Gastrocnemius medialis (tissue), 4 donors: ENCODE measurements around the gene CDC34. TPM values are rescaled to one million over a fixed set of nuclear protein-coding genes. Genes with fewer than 3 reads are reported as not detected.

ENCODE experiments used
- ATAC-seq, 2 donors: fragments of 150-250 bp; one replicate each; pipeline ENCODE4 v1.9.1; 2016
- DNase-seq, 2 donors: peaks; one replicate each; pipeline ENCODE4 v3.0.0-alpha.2; 2019
- H3K27ac ChIP-seq, 4 donors: fragments of 200-600 bp; sonication (generic); 1 replicate in 1 of 4; 2 replicates in 3 of 4; pipeline ENCODE4 v1.5.1; 2016 to 2018; ENCODE audit warnings: mild to moderate bottlenecking in 2 of 4, moderate library complexity in 1 of 4
- H3K27me3 ChIP-seq, 3 donors: fragments of 200-600 bp; sonication (generic) in 2 of 3; 1 replicate in 1 of 3; 2 replicates in 2 of 3; pipeline versions ENCODE4 v1.5.1 to v1.6.0; 2016 to 2019; ENCODE audit warnings: mild to moderate bottlenecking in 1 of 3, moderate library complexity in 1 of 3
- H3K36me3 ChIP-seq, 2 donors: fragments of 200-600 bp; sonication (generic) in 1 of 2; one replicate each; pipeline ENCODE4 v1.5.1; 2017 to 2018
- H3K4me1 ChIP-seq, 2 donors: fragments of 200-600 bp; sonication (generic) in 1 of 2; one replicate each; pipeline ENCODE4 v1.5.1; 2016 to 2017; ENCODE audit warnings: mild to moderate bottlenecking in 2 of 2
- H3K4me3 ChIP-seq, 4 donors: fragments of 200-600 bp; sonication (generic) in 3 of 4; 1 replicate in 1 of 4; 2 replicates in 3 of 4; pipeline ENCODE4 v1.5.1; 2016 to 2019; ENCODE audit warnings: mild to moderate bottlenecking in 2 of 4
- H3K9me3 ChIP-seq, 3 donors: fragments of 200-600 bp; sonication (generic) in 2 of 3; 1 replicate in 1 of 3; 2 replicates in 2 of 3; pipeline ENCODE4 v1.5.1; 2016 to 2019
- POLR2A ChIP-seq, 2 donors: fragments of 450-650 bp; IDR thresholded peaks; one replicate each; pipeline ENCODE4 v1.6.1; 2017; ENCODE audit warnings: antibody characterized with exemption in 2 of 2, mild to moderate bottlenecking in 2 of 2, moderate library complexity in 2 of 2
- in situ Hi-C, 4 donors: fragments of 200-750 bp; cut with MboI; loops; one replicate each; pipeline versions ENCODE4 v1.15.0 to v1.8.0; 2017; ENCODE audit warnings: low sequenced_read_pairs in 4 of 4
- intact Hi-C: fragments of 100-400 bp; cut with DNase I; formaldehyde crosslinking; loops from one replicate; pipeline ENCODE4 v1.15.1; 2023; ENCODE audit warnings: low total_unique reads
- total RNA-seq, 4 donors: library from RNA; depleted of rRNA; stranded (reverse); fragments of >200 nt; gene quantifications; one replicate each; pipeline versions ENCODE4 v1.1.0 to v1.2.3, GENCODE V29; 2016
- TF ChIP-seq, protein P1 (sequence below), 5 experiments: fragments of 450-650 bp in 3 of 5; fragments of 200-600 bp in 2 of 5; sonication (generic) in 2 of 5; IDR thresholded peaks in 4 of 5; conservative IDR thresholded peaks in 1 of 5; 1 replicate in 4 of 5; 2 replicates in 1 of 5; pipeline ENCODE4 v1.5.1; 2016 to 2019; ENCODE audit warnings: antibody characterized with exemption in 5 of 5, mild to moderate bottlenecking in 3 of 5, moderate library complexity in 3 of 5

Gene CDC34
- total RNA-seq, 4 donors from 2014 or later = 99.0 to 174 (median 138) TPM

DNA sequence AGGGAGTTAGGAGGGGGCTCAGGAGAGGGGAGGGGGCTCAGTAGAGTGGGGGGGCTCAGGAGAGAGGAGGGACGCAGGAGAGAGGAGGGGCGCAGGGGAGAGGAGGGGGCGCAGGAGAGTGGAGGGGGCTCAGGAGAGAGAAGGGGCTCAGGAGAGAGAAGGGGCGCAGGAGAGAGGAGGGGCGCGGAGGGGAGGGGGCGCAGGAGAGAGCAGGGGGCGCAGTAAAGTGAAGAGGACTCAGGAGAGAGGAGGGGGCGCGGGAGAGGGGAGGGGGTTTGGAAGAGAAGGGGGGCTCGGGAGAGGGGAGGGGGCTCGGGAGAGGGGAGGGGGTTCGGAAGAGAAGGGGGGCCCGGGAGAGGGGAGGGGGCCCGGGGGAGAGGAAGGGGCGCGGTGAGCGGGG lies 34.6 kb upstream of the CDC34 start:
- Histone ChIP-seq H3K36me3 (no peaks in the 10 kb centered on the region), H3K9me3 (no peaks in the 10 kb centered on the region), H3K27me3 (peaks cover 25 to 49% (median 42%) of the 10 kb centered on the region in 3 donors), H3K27ac (no peak overlapping the region), H3K4me1 (peaks cover 0 to 7% of the 10 kb centered on the region in 2 donors), H3K4me3 (no peak overlapping the region)
- no peak for ATAC-seq
- in situ Hi-C loops (no loop called here), intact Hi-C loops (no loop called here)
- TF ChIP-seq POLR2A (IDR thresholded peaks at IDR 0.05) = no peak
- TF ChIP-seq, protein P1, sequence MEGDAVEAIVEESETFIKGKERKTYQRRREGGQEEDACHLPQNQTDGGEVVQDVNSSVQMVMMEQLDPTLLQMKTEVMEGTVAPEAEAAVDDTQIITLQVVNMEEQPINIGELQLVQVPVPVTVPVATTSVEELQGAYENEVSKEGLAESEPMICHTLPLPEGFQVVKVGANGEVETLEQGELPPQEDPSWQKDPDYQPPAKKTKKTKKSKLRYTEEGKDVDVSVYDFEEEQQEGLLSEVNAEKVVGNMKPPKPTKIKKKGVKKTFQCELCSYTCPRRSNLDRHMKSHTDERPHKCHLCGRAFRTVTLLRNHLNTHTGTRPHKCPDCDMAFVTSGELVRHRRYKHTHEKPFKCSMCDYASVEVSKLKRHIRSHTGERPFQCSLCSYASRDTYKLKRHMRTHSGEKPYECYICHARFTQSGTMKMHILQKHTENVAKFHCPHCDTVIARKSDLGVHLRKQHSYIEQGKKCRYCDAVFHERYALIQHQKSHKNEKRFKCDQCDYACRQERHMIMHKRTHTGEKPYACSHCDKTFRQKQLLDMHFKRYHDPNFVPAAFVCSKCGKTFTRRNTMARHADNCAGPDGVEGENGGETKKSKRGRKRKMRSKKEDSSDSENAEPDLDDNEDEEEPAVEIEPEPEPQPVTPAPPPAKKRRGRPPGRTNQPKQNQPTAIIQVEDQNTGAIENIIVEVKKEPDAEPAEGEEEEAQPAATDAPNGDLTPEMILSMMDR (IDR thresholded peaks at IDR 0.05 in 4 of 5, conservative IDR thresholded peaks at IDR 0.05 in 1 of 5) = no peak
- DNase-seq = no peak

DNA sequence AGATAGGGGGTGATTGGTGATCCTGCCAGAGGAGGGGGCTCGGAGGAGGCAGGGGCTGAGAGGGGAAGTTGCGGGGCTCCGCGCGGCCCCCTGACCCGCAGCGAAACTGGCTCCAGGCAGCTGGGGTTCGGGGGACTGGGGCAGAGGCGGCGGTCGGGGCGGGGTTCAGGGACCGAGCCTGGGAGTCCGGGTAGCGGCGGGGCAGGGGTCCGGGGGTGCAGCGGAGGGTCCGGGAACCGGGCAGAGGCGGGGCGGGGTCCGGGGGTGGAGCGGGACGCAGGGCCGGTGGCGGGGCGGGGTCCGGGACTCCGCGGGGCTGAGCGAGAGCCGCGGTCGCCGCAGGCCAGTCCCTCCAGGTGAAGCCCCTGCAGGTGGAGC lies 34.1 kb upstream of the CDC34 start:
- no peak overlapping the region for H3K27ac ChIP-seq
- ATAC-seq = no peak
- no peaks in the 10 kb centered on the region for H3K9me3 ChIP-seq
- in situ Hi-C loops (no loop called here), intact Hi-C loops (no loop called here)
- peaks cover 25 to 49% (median 42%) of the 10 kb centered on the region in 3 donors for H3K27me3 ChIP-seq
- H3K4me1 ChIP-seq = peaks cover 0 to 7% of the 10 kb centered on the region in 2 donors
- H3K36me3 ChIP-seq = no peaks in the 10 kb centered on the region
- no peak for DNase-seq
- H3K4me3 ChIP-seq = no peak overlapping the region
- no peak for TF ChIP-seq POLR2A (IDR thresholded peaks at IDR 0.05)
- TF ChIP-seq, protein P1 (IDR thresholded peaks at IDR 0.05 in 4 of 5, conservative IDR thresholded peaks at IDR 0.05 in 1 of 5) = no peak

DNA sequence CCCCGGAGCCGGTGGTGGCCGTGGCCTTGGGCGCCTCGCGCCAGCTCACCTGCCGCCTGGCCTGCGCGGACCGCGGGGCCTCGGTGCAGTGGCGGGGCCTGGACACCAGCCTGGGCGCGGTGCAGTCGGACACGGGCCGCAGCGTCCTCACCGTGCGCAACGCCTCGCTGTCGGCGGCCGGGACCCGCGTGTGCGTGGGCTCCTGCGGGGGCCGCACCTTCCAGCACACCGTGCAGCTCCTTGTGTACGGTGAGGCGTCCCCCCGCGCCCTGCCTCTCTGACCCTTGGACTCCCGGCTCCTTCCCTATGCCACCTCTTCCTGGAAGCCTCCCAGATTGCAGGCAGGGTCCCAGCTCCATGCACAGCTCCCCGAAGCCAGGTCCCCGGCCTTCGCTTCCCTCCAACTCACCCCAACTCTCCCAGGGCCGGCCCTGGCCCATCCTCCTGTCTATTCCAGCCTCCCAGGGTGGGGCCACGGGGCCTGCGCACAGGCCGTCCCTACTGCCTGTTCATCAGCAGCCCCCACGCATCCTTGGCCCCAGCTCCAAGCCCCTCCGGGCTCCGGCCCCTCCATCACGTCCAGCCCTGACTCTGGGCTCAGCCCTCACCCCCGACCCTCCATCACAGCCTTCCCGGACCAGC lies 33.6 kb upstream of the CDC34 start:
- in situ Hi-C loops (no loop called here), intact Hi-C loops (no loop called here)
- DNase-seq = no peak
- Histone ChIP-seq H3K27me3 (peaks cover 25 to 49% (median 42%) of the 10 kb centered on the region in 3 donors), H3K36me3 (no peaks in the 10 kb centered on the region), H3K9me3 (no peaks in the 10 kb centered on the region), H3K4me3 (no peak overlapping the region), H3K27ac (no peak overlapping the region), H3K4me1 (peaks cover 0 to 7% of the 10 kb centered on the region in 2 donors)
- TF ChIP-seq, protein P1 (IDR thresholded peaks at IDR 0.05 in 4 of 5, conservative IDR thresholded peaks at IDR 0.05 in 1 of 5) = no peak
- no peak for ATAC-seq

DNA sequence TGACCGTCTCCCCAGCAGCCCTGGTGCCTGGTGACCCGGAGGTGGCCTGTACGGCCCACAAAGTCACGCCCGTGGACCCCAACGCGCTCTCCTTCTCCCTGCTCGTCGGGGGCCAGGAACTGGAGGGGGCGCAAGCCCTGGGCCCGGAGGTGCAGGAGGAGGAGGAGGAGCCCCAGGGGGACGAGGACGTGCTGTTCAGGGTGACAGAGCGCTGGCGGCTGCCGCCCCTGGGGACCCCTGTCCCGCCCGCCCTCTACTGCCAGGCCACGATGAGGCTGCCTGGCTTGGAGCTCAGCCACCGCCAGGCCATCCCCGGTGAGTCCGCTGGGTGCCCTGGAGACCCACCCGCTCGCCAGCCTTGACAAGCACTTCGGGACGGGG lies 33.1 kb upstream of the CDC34 start:
- Histone ChIP-seq H3K27me3 (peaks cover 25 to 49% (median 42%) of the 10 kb centered on the region in 3 donors), H3K9me3 (no peaks in the 10 kb centered on the region), H3K36me3 (no peaks in the 10 kb centered on the region), H3K4me3 (no peak overlapping the region), H3K4me1 (peaks cover 0 to 7% of the 10 kb centered on the region in 2 donors), H3K27ac (no peak overlapping the region)
- TF ChIP-seq, protein P1 (IDR thresholded peaks at IDR 0.05 in 4 of 5, conservative IDR thresholded peaks at IDR 0.05 in 1 of 5) = no peak
- TF ChIP-seq POLR2A (IDR thresholded peaks at IDR 0.05) = no peak
- intact Hi-C loops (no loop called here), in situ Hi-C loops (no loop called here)
- DNase-seq (no peak), ATAC-seq (no peak)
